ENCODE measurements around the gene WWOX. TPM values are rescaled to one million over a fixed set of nuclear protein-coding genes. Genes with fewer than 3 reads are reported as not detected.
"Not testable (repeated sequence)": the region's sequence is repeated elsewhere in the genome, so short reads cannot be mapped to it uniquely, and the experiment has no call there.

The WWOX gene
- total RNA-seq, 1 donor from 2014 or later, result 16.1 TPM

DNA sequence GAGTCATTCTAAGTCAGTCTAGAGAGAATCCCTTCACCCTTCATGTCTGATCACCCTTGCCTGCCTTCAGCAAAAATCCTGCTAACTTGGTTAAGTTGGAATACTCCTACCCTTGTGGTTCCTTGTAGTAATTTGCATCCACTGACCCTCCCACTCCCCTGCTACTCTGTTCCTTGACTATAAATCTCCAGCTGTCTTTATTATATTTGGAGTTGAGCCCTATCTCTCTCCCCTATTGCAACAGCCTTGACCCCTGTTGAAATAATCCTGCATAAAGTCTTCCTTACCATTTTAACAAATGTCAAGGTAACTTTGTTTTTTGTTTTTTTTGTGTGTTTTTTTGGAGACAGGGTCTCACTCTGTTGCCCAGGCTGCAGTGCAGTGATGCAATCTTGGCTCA is 590.1 kb downstream of the WWOX start:
- H3K4me3 Mint-ChIP-seq, result no peak overlapping the region
- DNase-seq, result no peak
- intact Hi-C loops (cut with micrococcal nuclease), result no loop called here
- no peaks in the 10 kb centered on the region for H3K27me3 Mint-ChIP-seq
- H3K9me3 Mint-ChIP-seq, result no peaks in the 10 kb centered on the region
- no peaks in the 10 kb centered on the region for H3K4me1 Mint-ChIP-seq
- H3K36me3 Mint-ChIP-seq (ENCODE audit: low read depth), result no peaks in the 10 kb centered on the region
- H3K27ac Mint-ChIP-seq, result no peak overlapping the region

DNA sequence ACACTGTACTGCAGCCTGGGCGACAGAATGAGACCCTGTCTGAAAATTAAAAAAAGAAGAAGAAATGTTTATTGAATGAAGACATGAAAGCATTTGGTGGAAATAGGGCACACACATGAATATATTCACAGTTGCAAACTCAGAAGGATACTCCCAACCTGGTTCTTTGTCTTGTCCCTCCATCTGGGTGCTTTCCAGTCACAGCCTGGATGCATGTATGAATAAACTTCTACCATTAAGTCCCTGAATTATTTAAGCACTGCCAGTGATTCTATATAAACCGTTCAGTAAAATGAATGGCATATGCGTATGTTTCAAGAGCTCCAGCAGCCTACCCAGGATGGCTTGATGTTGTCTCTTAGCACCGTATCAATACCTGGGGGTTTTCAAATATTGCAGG is 591.1 kb downstream of the WWOX start:
- Mint-ChIP-seq H3K27me3 (no peaks in the 10 kb centered on the region), H3K4me1 (no peaks in the 10 kb centered on the region), H3K4me3 (no peak overlapping the region), H3K9me3 (no peaks in the 10 kb centered on the region), H3K36me3 (ENCODE audit: low read depth) (no peaks in the 10 kb centered on the region), H3K27ac (no peak overlapping the region)
- intact Hi-C loops (cut with micrococcal nuclease), result no loop called here
- DNase-seq, result no peak

DNA sequence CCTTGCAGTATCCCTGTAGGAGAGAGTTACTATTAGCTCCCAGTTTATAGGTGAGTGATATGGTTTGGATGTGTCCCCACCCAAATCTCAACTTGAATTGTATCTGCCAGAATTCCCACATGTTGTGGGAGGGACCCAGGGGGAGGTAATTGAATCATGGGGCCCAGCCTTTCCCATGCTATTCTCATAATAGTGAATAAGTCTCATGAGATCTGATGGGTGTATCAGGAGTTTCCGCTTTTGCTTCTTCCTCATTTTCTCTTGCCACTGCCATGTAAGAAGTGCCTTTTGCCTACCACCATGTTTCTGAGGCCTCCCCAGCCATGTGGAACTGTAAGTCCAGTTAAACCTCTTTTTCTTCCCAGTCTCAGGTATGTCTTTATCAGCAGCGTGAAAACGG is 592.3 kb downstream of the WWOX start:
- H3K36me3 Mint-ChIP-seq (ENCODE audit: low read depth); H3K9me3 Mint-ChIP-seq; H3K27me3 Mint-ChIP-seq; intact Hi-C loops (cut with micrococcal nuclease); H3K27ac Mint-ChIP-seq; H3K4me3 Mint-ChIP-seq; DNase-seq; H3K4me1 Mint-ChIP-seq: not testable (repeated sequence)

DNA sequence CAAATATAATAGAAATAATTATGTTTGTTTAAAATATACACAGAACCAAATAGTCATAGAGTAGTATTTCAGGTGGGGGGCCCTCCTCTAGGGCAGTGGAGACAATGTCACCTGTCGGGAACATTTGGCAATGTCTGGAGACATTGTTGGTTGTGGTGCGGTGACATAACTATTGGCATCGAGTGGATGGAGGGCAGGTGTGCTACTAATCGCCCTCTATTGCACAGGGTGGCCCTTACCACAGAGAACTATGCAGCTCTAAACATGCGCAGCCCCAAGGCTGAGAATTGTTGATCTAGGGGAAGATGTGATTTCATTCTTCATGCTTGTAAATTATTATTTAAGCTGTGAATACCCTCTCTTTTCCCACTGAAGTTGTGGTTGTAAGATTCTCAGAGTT is 594.0 kb downstream of the WWOX start:
- Mint-ChIP-seq H3K4me1 (no peaks in the 10 kb centered on the region), H3K27ac (no peak overlapping the region), H3K36me3 (ENCODE audit: low read depth) (no peaks in the 10 kb centered on the region), H3K4me3 (no peak overlapping the region), H3K9me3 (peaks cover 4% of the 10 kb centered on the region), H3K27me3 (no peaks in the 10 kb centered on the region)
- intact Hi-C loops (cut with micrococcal nuclease), result no loop called here
- DNase-seq, result no peak

DNA sequence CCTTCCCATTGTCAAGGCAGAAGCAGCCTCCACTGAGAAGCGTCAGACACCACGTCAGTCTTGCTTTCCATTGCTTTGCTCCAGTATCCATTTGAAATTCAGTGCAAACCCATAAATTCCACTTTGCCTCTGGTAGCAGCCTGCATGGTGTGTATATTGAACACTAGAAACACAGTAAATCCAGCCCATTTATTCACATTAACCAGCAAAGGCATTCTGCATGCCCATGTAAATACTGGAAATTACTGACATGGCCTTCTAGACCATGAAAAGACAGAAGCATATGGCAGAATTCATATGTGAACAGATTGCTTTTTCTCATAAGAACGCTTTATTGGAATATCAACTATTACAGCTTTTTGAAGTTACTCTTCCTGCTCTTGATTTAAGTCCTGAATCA is 595.0 kb downstream of the WWOX start:
- H3K4me1 Mint-ChIP-seq, result no peaks in the 10 kb centered on the region
- intact Hi-C loops (cut with micrococcal nuclease), result no loop called here
- no peak overlapping the region for H3K4me3 Mint-ChIP-seq
- H3K27me3 Mint-ChIP-seq, result no peaks in the 10 kb centered on the region
- no peaks in the 10 kb centered on the region for H3K36me3 Mint-ChIP-seq (ENCODE audit: low read depth)
- H3K27ac Mint-ChIP-seq, result no peak overlapping the region
- H3K9me3 Mint-ChIP-seq, result peaks cover 4% of the 10 kb centered on the region
- no peak for DNase-seq

DNA sequence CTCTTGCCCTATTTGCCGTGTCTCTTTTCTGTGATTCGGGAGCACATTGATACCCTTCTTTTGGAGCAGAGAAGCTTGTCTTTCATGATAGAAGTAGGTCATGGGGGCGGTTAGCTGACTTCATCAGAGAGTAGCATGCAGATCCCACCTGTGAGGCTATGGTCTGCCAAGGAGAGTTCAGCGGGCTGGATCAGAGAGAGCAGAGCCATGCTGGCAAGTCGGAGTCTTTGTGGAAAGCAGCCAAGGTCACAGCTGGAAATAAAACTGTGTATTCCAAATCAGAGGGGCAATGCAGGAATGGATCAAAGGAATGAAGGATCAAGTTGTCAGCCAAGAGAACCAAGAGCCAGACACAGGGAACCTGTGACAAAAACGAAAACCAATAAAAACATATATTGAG is 595.9 kb downstream of the WWOX start:
- H3K36me3 Mint-ChIP-seq (ENCODE audit: low read depth), result no peaks in the 10 kb centered on the region
- H3K4me3 Mint-ChIP-seq, result no peak overlapping the region
- no peak overlapping the region for H3K27ac Mint-ChIP-seq
- intact Hi-C loops (cut with micrococcal nuclease), result no loop called here
- H3K4me1 Mint-ChIP-seq, result no peaks in the 10 kb centered on the region
- no peak for DNase-seq
- H3K9me3 Mint-ChIP-seq, result peaks cover 4% of the 10 kb centered on the region
- H3K27me3 Mint-ChIP-seq, result no peaks in the 10 kb centered on the region

DNA sequence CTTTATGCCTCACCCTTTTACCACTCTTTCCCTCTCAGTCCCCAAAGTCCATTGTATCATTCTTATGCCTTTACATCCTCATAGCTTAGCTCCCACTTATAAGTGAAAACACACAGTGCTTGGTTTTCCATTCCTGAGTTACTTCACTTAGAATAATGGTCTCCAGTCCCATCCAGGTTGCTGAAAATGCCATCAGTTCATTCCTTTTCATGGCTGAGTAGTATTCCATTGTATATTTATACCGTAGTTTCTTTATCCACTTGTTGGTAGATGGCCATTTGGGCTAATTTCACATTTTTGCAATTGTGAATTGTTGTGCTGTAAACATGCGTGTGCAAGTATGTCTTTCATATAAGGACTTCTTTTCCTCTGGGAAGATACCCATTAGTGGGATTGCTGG is 597.3 kb downstream of the WWOX start:
- Mint-ChIP-seq H3K9me3 (peaks cover 4% of the 10 kb centered on the region), H3K36me3 (ENCODE audit: low read depth) (no peaks in the 10 kb centered on the region), H3K4me1 (no peaks in the 10 kb centered on the region), H3K27ac (no peak overlapping the region), H3K4me3 (no peak overlapping the region), H3K27me3 (no peaks in the 10 kb centered on the region)
- no peak for DNase-seq
- intact Hi-C loops (cut with micrococcal nuclease), result no loop called here

DNA sequence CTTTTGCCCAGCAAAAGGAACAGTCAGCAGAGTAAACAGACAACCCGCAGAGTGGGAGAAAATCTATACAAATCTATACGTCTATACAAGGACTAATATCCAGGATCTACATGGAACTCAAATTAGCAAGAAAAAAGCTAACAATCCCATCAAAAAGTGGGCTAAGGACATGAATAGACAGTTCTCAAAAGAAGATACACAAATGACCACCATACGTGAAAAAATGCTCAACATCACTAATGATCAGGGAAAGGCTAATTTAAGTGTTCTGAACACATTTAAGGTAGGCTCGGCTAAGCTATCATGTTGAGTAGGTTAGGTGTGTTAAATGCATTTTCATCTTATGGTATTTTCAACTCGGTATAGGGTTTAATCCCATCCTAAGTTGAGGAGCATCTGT is 598.0 kb downstream of the WWOX start:
- Mint-ChIP-seq H3K4me3 (no peak overlapping the region), H3K4me1 (no peaks in the 10 kb centered on the region), H3K27ac (no peak overlapping the region), H3K36me3 (ENCODE audit: low read depth) (no peaks in the 10 kb centered on the region), H3K27me3 (no peaks in the 10 kb centered on the region), H3K9me3 (peaks cover 4% of the 10 kb centered on the region)
- DNase-seq, result no peak
- intact Hi-C loops (cut with micrococcal nuclease), result no loop called here

DNA sequence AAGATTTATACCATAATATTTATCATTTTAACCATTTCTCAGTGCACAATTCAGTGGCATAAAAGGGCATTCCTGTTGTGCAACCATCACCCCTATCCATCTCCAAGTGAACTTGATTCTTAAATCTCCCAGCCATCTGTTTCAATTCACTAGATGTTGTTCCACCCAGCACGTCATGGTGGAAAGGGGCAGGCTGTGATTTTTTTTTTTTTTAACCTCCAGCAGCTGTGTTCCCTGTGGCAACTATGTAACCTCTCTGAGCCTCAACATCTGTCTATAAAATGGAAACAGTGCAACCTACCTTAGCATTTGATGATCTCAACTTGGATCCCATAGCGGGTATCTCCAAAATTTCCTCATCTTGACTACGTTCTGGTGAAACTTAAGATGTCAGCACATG is 604.5 kb downstream of the WWOX start:
- intact Hi-C loops (cut with micrococcal nuclease), result loop anchor here (2.0 to 10.0 kb wide), 4 partner anchors 39 to 1379 kb away; no protein-coding TSS in a partner anchor
- no peak for DNase-seq
- H3K27me3 Mint-ChIP-seq, result peaks cover 4% of the 10 kb centered on the region
- peaks cover 3% of the 10 kb centered on the region for H3K9me3 Mint-ChIP-seq
- no peak overlapping the region for H3K4me3 Mint-ChIP-seq
- H3K27ac Mint-ChIP-seq, result no peak overlapping the region
- peaks cover 5% of the 10 kb centered on the region for H3K4me1 Mint-ChIP-seq
- peaks cover 1% of the 10 kb centered on the region for H3K36me3 Mint-ChIP-seq (ENCODE audit: low read depth)

DNA sequence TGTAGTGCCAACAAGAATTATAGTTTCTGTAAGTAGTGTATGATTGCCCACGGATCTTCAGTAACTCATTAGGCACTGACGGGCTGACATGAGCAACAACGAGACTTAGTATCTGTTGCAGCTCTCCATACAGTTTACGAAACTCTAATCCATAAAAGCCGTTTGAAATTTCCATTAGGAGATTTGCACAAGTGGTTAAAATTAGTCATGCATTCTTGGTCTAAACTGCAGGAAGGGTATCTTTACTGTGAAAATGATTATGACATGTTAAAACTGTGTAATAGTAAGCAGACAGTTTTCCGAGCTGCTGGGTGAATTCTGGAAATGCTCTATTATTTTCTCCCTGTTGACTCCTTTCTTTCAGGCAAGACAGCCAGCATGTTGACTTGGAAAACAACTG is 605.0 kb downstream of the WWOX start:
- H3K9me3 Mint-ChIP-seq, result peaks cover 3% of the 10 kb centered on the region
- H3K4me1 Mint-ChIP-seq, result peaks cover 5% of the 10 kb centered on the region
- intact Hi-C loops (cut with micrococcal nuclease), result loop anchor here (2.0 to 10.0 kb wide), 4 partner anchors 38 to 1378 kb away; no protein-coding TSS in a partner anchor
- H3K27me3 Mint-ChIP-seq, result peaks cover 4% of the 10 kb centered on the region
- peaks cover 1% of the 10 kb centered on the region for H3K36me3 Mint-ChIP-seq (ENCODE audit: low read depth)
- H3K27ac Mint-ChIP-seq, result no peak overlapping the region
- DNase-seq, result no peak
- no peak overlapping the region for H3K4me3 Mint-ChIP-seq

DNA sequence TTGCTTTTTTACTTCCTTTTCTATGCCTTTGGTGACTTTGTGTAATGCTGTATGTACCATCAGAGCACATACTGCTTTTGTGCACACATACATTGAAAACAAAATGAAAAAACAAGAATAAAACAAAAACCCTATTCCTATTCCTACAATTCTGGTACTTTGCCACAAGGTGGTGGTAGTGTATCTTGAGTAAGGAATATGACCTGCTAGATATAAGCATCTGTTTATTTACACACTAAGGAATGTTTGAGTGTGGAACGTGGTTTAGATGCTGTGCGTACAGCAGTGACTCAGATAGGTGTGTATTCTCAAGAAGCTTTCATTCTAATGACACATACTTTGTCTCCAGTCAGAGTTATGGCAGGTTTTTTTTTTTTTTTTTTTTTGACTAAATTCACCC is 606.2 kb downstream of the WWOX start:
- peaks cover 4% of the 10 kb centered on the region for H3K27me3 Mint-ChIP-seq
- peak; percentile 65 for DNase-seq
- peaks cover 3% of the 10 kb centered on the region for H3K9me3 Mint-ChIP-seq
- H3K27ac Mint-ChIP-seq, result no peak overlapping the region
- peaks cover 5% of the 10 kb centered on the region for H3K4me1 Mint-ChIP-seq
- peaks cover 1% of the 10 kb centered on the region for H3K36me3 Mint-ChIP-seq (ENCODE audit: low read depth)
- intact Hi-C loops (cut with micrococcal nuclease), result loop anchor here (1.0 to 10.0 kb wide), 10 partner anchors 37 to 1822 kb away; no protein-coding TSS in a partner anchor
- no peak overlapping the region for H3K4me3 Mint-ChIP-seq

DNA sequence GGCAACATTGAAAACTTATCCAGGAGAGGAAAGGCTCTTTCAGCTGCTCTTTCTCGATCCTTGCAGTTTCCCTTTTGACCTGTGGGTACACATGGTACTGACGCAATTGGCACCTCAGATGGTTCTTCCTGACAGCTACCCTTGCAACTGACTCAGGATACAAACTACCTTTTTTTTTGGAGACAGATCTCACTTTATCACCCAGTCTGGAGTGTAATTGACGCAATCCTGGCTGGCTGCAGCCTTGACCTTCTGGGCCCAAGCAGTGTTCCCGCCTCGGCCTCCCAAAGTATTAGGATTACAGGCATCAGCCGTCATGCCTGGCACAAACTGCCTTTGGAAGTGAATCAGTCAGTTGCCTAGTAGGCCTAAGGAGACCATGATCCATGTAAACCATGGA is 607.2 kb downstream of the WWOX start:
- Mint-ChIP-seq H3K36me3 (ENCODE audit: low read depth) (peaks cover 1% of the 10 kb centered on the region), H3K27ac (no peak overlapping the region), H3K27me3 (peaks cover 4% of the 10 kb centered on the region), H3K9me3 (peaks cover 3% of the 10 kb centered on the region), H3K4me3 (no peak overlapping the region), H3K4me1 (peaks cover 5% of the 10 kb centered on the region)
- intact Hi-C loops (cut with micrococcal nuclease), result loop anchor here (1.0 to 10.0 kb wide), 5 partner anchors 191 to 1821 kb away; no protein-coding TSS in a partner anchor
- DNase-seq, result no peak

DNA sequence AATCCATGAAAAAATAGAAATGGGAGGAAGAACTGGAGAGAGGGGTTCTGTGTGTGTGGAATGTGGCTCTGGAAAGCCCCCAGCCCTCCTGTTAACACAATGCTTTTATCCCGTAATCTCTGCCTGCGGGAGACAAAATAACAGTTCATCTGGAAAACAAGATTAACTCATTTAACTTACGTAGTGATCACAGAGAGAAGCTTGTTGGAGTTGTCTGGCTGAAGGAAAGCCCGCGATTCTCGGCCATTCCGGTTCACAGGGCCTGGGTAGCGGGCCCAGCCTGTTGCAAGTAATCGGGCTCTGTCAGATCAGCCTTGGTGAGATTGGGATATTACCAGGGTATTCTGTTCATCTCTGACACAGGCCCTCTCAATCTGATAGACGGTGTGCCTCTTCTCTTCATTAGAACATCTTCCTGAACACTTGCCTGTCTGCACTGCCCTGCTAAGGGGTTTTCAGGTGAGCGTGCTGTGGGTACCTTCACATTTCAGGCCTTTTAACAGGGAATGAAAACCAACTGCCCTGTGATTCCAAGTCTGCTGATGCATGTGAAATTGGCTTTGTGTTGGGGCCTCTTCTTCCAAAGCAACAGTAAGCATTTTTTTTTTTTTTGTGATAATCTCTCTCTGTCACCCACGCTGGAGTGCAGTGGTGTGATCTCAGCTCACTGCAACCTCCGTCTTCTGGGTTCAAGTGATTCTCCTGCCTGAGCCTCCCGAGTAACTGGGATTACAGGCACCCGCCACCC is 609.9 kb downstream of the WWOX start:
- Mint-ChIP-seq H3K9me3 (peaks cover 3% of the 10 kb centered on the region), H3K4me1 (peaks cover 5% of the 10 kb centered on the region), H3K4me3 (no peak overlapping the region), H3K27ac (no peak overlapping the region), H3K27me3 (no peaks in the 10 kb centered on the region), H3K36me3 (ENCODE audit: low read depth) (peaks cover 1% of the 10 kb centered on the region)
- intact Hi-C loops (cut with micrococcal nuclease), result loop anchor here (5.0 to 10.0 kb wide), 4 partner anchors 188 to 1818 kb away; no protein-coding TSS in a partner anchor
- no peak for DNase-seq

DNA sequence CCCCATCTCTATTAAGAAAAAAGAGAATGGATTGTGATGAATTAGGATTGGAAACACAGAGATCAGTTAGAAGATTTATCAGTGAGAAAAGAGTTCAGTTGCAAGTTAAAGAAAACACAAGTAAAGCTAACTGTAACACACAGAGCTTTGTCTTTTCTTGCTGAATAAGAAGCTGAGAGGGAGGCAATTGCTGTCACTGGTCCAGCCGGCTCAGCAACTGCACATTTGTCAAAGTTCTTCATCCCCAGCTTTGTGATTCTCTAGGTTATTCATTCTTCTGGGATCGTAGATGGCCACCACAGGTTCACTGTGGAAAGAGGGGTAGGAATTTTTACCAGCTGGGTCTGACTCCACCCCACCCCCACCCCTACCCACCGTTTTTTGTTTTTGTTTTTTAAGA is 615.7 kb downstream of the WWOX start:
- Mint-ChIP-seq H3K9me3 (no peaks in the 10 kb centered on the region), H3K4me1 (no peaks in the 10 kb centered on the region), H3K27ac (no peak overlapping the region), H3K27me3 (peaks cover 3% of the 10 kb centered on the region), H3K4me3 (no peak overlapping the region), H3K36me3 (ENCODE audit: low read depth) (no peaks in the 10 kb centered on the region)
- intact Hi-C loops (cut with micrococcal nuclease), result no loop called here
- DNase-seq, result no peak

DNA sequence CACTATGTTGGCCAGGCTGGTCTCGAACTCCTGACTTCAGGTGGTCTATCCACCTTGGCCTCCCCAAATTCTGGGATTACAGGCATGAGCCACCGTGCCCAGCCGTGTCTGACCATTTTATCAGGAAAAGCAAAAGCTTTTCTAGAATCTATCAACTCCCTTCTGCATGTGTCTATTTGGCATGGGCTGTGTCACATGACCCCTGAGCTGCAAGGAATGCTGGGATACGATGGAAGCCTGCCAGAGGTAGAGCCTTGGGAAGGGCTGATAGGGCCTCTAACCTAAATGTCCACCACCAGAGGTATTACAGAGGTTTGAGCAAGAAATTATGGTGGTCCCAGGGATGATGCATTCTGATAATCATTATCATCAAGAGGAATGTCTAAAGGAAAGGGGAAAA is 616.2 kb downstream of the WWOX start:
- Mint-ChIP-seq H3K4me1 (no peaks in the 10 kb centered on the region), H3K9me3 (no peaks in the 10 kb centered on the region), H3K27ac (no peak overlapping the region), H3K4me3 (no peak overlapping the region), H3K36me3 (ENCODE audit: low read depth) (no peaks in the 10 kb centered on the region), H3K27me3 (peaks cover 3% of the 10 kb centered on the region)
- DNase-seq, result no peak
- intact Hi-C loops (cut with micrococcal nuclease), result no loop called here
